Spleen (tissue), 11 donors: ENCODE results near the gene PIBF1. TPM values are rescaled to one million over a fixed set of nuclear protein-coding genes. Genes with fewer than 3 reads are reported as not detected.

Experiments used
- DNase-seq: peaks from one replicate; pipeline ENCODE4 v3.0.0-alpha.2; 2020
- H3K27ac ChIP-seq, 8 donors: fragments of 200-600 bp; sonication (generic) in 7 of 8; 1 replicate in 4 of 8; 2 replicates in 4 of 8; pipeline versions ENCODE4 v1.5.0 to v1.8.0; 2016 to 2021; ENCODE audit warnings: inconsistent platforms in 4 of 8, mild to moderate bottlenecking in 4 of 8, moderate library complexity in 1 of 8
- H3K27me3 ChIP-seq, 7 donors: fragments of 200-600 bp; sonication (generic) in 6 of 7; replicated peaks in 1 of 7; 1 replicate in 4 of 7; 2 replicates in 3 of 7; pipeline versions ENCODE4 v1.5.0 to v1.8.0; 2016 to 2021; ENCODE audit warnings: inconsistent platforms in 3 of 7, mild to moderate bottlenecking in 1 of 7
- H3K36me3 ChIP-seq, 6 donors: fragments of 200-600 bp; sonication (generic) in 5 of 6; 1 replicate in 4 of 6; 2 replicates in 2 of 6; pipeline versions ENCODE4 v1.5.0 to v1.8.0; 2016 to 2021; ENCODE audit warnings: inconsistent platforms in 2 of 6
- H3K4me1 ChIP-seq, 6 donors: fragments of 200-600 bp; sonication (generic) in 5 of 6; 1 replicate in 3 of 6; 2 replicates in 3 of 6; pipeline versions ENCODE4 v1.5.0 to v1.8.0; 2016 to 2021; ENCODE audit warnings: inconsistent platforms in 3 of 6
- H3K4me3 ChIP-seq, 8 donors: fragments of 200-600 bp; sonication (generic) in 7 of 8; 1 replicate in 4 of 8; 2 replicates in 4 of 8; pipeline versions ENCODE4 v1.5.0 to v1.8.0; 2016 to 2021; ENCODE audit warnings: inconsistent platforms in 4 of 8, mild to moderate bottlenecking in 4 of 8, moderate library complexity in 2 of 8
- H3K9me3 ChIP-seq, 8 donors: fragments of 200-600 bp; sonication (generic) in 7 of 8; 1 replicate in 4 of 8; 2 replicates in 4 of 8; pipeline versions ENCODE4 v1.5.0 to v1.8.0; 2016 to 2021; ENCODE audit warnings: inconsistent platforms in 4 of 8
- CTCF ChIP-seq, 11 experiments: fragments of 200-600 bp in 7 of 11; fragments of 450-650 bp in 4 of 11; sonication (generic) in 4 of 11; IDR thresholded peaks in 8 of 11; conservative IDR thresholded peaks in 3 of 11; 1 replicate in 7 of 11; 2 replicates in 4 of 11; pipeline versions ENCODE4 v1.4.0 to v1.8.0; 2016 to 2021; ENCODE audit warnings: antibody characterized with exemption in 11 of 11, inconsistent platforms in 4 of 11, mild to moderate bottlenecking in 1 of 11
- POLR2A ChIP-seq, 3 donors: fragments of 450-650 bp; IDR thresholded peaks; one replicate each; pipeline ENCODE4 v1.5.1; 2017; ENCODE audit warnings: antibody characterized with exemption in 3 of 3, mild to moderate bottlenecking in 1 of 3
- POLR2AphosphoS5 ChIP-seq, 3 donors: sonication (generic); formaldehyde crosslinking; IDR thresholded peaks; one replicate each; pipeline ENCODE4 v1.5.1; 2017; ENCODE audit warnings: antibody characterized with exemption in 3 of 3
- WGBS, 5 donors: extraction: QIAGEN DNeasy Blood & Tissue Kit in 3 of 5; methylation state at CpG; one replicate each; pipeline versions ENCODE4 v1.1.5 to v1.1.7; 2013 to 2018; 5-methylcytosine and 5-hydroxymethylcytosine counted together
- intact Hi-C: fragments of 100-400 bp; cut with DNase I; formaldehyde crosslinking; loops from one replicate; pipeline ENCODE4 v1.15.0; 2023; ENCODE audit warnings: low total_unique reads
- polyA plus RNA-seq, 3 donors: library from polyadenylated mRNA; stranded (reverse); fragments of 200-250 nt; gene quantifications; one replicate each; pipeline ENCODE4 v1.2.1, GENCODE V29; 2013
- total RNA-seq, 7 donors: library from RNA; depleted of rRNA in 3 of 7; stranded (reverse); fragments of >200 nt in 3 of 7; fragmentation: NEBNext Ultra II Directional in 4 of 7; extraction: Animal tissue kit (Norgen Biotek cat#: 25700) in 4 of 7; gene quantifications; one replicate each; pipeline versions ENCODE4 v1.1.0 to v1.2.1, GENCODE V29; 2016 to 2021
- donor health status: healthy with polysubstance abuse.
- donor health status: DM: no; HTN: no; CAD: no; lungs with moderate emphysema.
- donor health status: DM: no; HTN: no; CAD: no.
- donor health status: Bipolar disorder and iron deficiency.
- donor health status: healthy.
- donor health status: DM: no; HTN: no; CAD: no.
- donor health status: DM: yes; HTN: yes; CAD: no.

Gene PIBF1
- total and polyA plus RNA-seq, 10 donors, result 11.0 to 35.6 (median 27.9) TPM

- no peaks in the 10 kb centered on the region for H3K4me1 ChIP-seq
- intact Hi-C loops, result no loop called here
- TF ChIP-seq POLR2AphosphoS5 (IDR thresholded peaks at IDR 0.05), result no peak
- TF ChIP-seq POLR2A (IDR thresholded peaks at IDR 0.05), result no peak
- TF ChIP-seq CTCF (IDR thresholded peaks at IDR 0.05 in 8 of 11, conservative IDR thresholded peaks at IDR 0.05 in 3 of 11), result no peak
- no peak overlapping the region for H3K27ac ChIP-seq
- DNase-seq, result no peak
- no peak overlapping the region for H3K4me3 ChIP-seq
- H3K9me3 ChIP-seq, result no peaks in the 10 kb centered on the region
- H3K36me3 ChIP-seq, result peaks cover 0 to 77% (median 23%) of the 10 kb centered on the region in 6 donors
- no peaks in the 10 kb centered on the region for H3K27me3 ChIP-seq
- 91 to 100% (median 96%) methylated on average over 1 of the region's 1 CpG for WGBS, 5 donors
These were observed 71.1 kb downstream of the PIBF1 start for GRCh38 chr13:72853000-72853399.

- H3K4me1 ChIP-seq, result no peaks in the 10 kb centered on the region
- peaks cover 0 to 39% (median 8%) of the 10 kb centered on the region in 6 donors for H3K36me3 ChIP-seq
- 79 to 88% (median 82%) methylated on average over 9 of the region's 9 CpGs for WGBS, 5 donors
- no peak overlapping the region for H3K27ac ChIP-seq
- H3K27me3 ChIP-seq, result no peaks in the 10 kb centered on the region
- H3K4me3 ChIP-seq, result no peak overlapping the region
- no peak for DNase-seq
- peaks cover 0 to 6% (median 0%) of the 10 kb centered on the region in 8 donors for H3K9me3 ChIP-seq
- intact Hi-C loops, result no loop called here
- no peak for TF ChIP-seq POLR2A (IDR thresholded peaks at IDR 0.05)
- no peak for TF ChIP-seq POLR2AphosphoS5 (IDR thresholded peaks at IDR 0.05)
- no peak for TF ChIP-seq CTCF (IDR thresholded peaks at IDR 0.05 in 8 of 11, conservative IDR thresholded peaks at IDR 0.05 in 3 of 11)
These were observed 82.4 kb downstream of the PIBF1 start for GRCh38 chr13:72864142-72865011.

GRCh38 chr13:72868229-72868628 lies 86.3 kb downstream of the PIBF1 start:
- no peak for DNase-seq
- no peaks in the 10 kb centered on the region for H3K27me3 ChIP-seq
- no peak overlapping the region for H3K27ac ChIP-seq
- peaks cover 0 to 6% (median 0%) of the 10 kb centered on the region in 8 donors for H3K9me3 ChIP-seq
- no peak overlapping the region for H3K4me3 ChIP-seq
- TF ChIP-seq CTCF (IDR thresholded peaks at IDR 0.05 in 8 of 11, conservative IDR thresholded peaks at IDR 0.05 in 3 of 11), result no peak
- no peak for TF ChIP-seq POLR2A (IDR thresholded peaks at IDR 0.05)
- TF ChIP-seq POLR2AphosphoS5 (IDR thresholded peaks at IDR 0.05), result no peak
- intact Hi-C loops, result no loop called here
- H3K36me3 ChIP-seq, result peaks cover 0 to 44% (median 8%) of the 10 kb centered on the region in 6 donors
- WGBS, 5 donors, result 92 to 100% (median 100%) methylated on average over 1 of the region's 1 CpG
- H3K4me1 ChIP-seq, result no peaks in the 10 kb centered on the region

- H3K4me3 ChIP-seq, result no peak overlapping the region
- 66 to 91% (median 77%) methylated on average over 2 of the region's 2 CpGs for WGBS, 5 donors
- peaks cover 0 to 50% (median 0%) of the 10 kb centered on the region in 6 donors for H3K36me3 ChIP-seq
- no peaks in the 10 kb centered on the region for H3K27me3 ChIP-seq
- intact Hi-C loops, result no loop called here
- TF ChIP-seq POLR2AphosphoS5 (IDR thresholded peaks at IDR 0.05) (no peak), CTCF (IDR thresholded peaks at IDR 0.05 in 8 of 11, conservative IDR thresholded peaks at IDR 0.05 in 3 of 11) (no peak), POLR2A (IDR thresholded peaks at IDR 0.05) (no peak)
- H3K9me3 ChIP-seq, result peaks cover 0 to 28% (median 13%) of the 10 kb centered on the region in 8 donors
- no peak for DNase-seq
- no peaks in the 10 kb centered on the region for H3K4me1 ChIP-seq
- H3K27ac ChIP-seq, result no peak overlapping the region
These were observed 93.3 kb downstream of the PIBF1 start for GRCh38 chr13:72875233-72875632.
